Suppressor macrophage treated with lipopolysaccharide for 1 hour (primary cell): ENCODE results near the gene SLC29A3.

ENCODE experiments used
- DNase-seq, 3 donors: peaks; one replicate each; pipeline ENCODE4 v3.0.0-alpha.2; 2020 to 2022

The SLC29A3 gene

GRCh38 chr10:71371750-71372166, 52.7 kb downstream of the SLC29A3 start:
- DNase-seq: peak; percentile 64 to 75 (median 75)

- DNase-seq: peak; percentile 61 to 81 (median 75)
Measured at GRCh38 chr10:71372882-71373495, 53.9 kb downstream of the SLC29A3 start.

- DNase-seq: no peak
Measured at GRCh38 chr10:71374481-71375233, 55.6 kb downstream of the SLC29A3 start.

- DNase-seq: no peak
Measured at GRCh38 chr10:71375952-71376351, 56.9 kb downstream of the SLC29A3 start.

GRCh38 chr10:71378336-71379117, 59.5 kb downstream of the SLC29A3 start:
- peak; percentile 72 to 84 (median 83) for DNase-seq

GRCh38 chr10:71379118-71379766, 60.2 kb downstream of the SLC29A3 start:
- peak in 1 of 3 donors; percentile 37 for DNase-seq

- DNase-seq: no peak
Measured at GRCh38 chr10:71380841-71381240, 61.8 kb downstream of the SLC29A3 start.

- no peak for DNase-seq
Measured at GRCh38 chr10:71381611-71382010, 62.6 kb downstream of the SLC29A3 start.

- DNase-seq: no peak
Measured at GRCh38 chr10:71382028-71382427, 63.0 kb downstream of the SLC29A3 start.

- DNase-seq: peak in 1 of 3 donors; percentile 10
Measured at GRCh38 chr10:71382757-71383156, 63.7 kb downstream of the SLC29A3 start.

GRCh38 chr10:71383972-71384687, 65.1 kb downstream of the SLC29A3 start:
- DNase-seq: peak; percentile 80 to 87 (median 81)

GRCh38 chr10:71388171-71388570, 69.1 kb downstream of the SLC29A3 start:
- DNase-seq: no peak

GRCh38 chr10:71388583-71389310, 69.7 kb downstream of the SLC29A3 start:
- DNase-seq: no peak

GRCh38 chr10:71389768-71390460, 70.9 kb downstream of the SLC29A3 start:
- no peak for DNase-seq

- DNase-seq: no peak
Measured at GRCh38 chr10:71390461-71390835, 71.4 kb downstream of the SLC29A3 start.

- no peak for DNase-seq
Measured at GRCh38 chr10:71390921-71391690, 72.0 kb downstream of the SLC29A3 start.

GRCh38 chr10:71391701-71392100, 72.6 kb downstream of the SLC29A3 start:
- no peak for DNase-seq

GRCh38 chr10:71392292-71392691, 73.2 kb downstream of the SLC29A3 start:
- no peak for DNase-seq

- no peak for DNase-seq
Measured at GRCh38 chr10:71392791-71393781, 74.0 kb downstream of the SLC29A3 start.
